Thoracic aorta (tissue), 2 donors: ENCODE measurements around the gene ADAM10. TPM values are rescaled to one million over a fixed set of nuclear protein-coding genes. Genes with fewer than 3 reads are reported as not detected.
A peak's percentile ranks its signal among the peaks of the same experiment; 100 is the strongest.

Source experiments
- ATAC-seq: fragments of 150-250 bp; one replicate; pipeline ENCODE4 v1.8.0; 2017; ENCODE audit warnings: low read depth; ENCODE audit not compliant: insufficient number of reproducible peaks, low FRiP score
- DNase-seq: peaks from one replicate; pipeline ENCODE4 v3.0.0-alpha.2; 2020; ENCODE audit warnings: low spot score
- H3K27ac ChIP-seq, 2 donors: fragments of 200-600 bp; sonication (generic); 1 replicate in 1 of 2; 2 replicates in 1 of 2; pipeline ENCODE4 v1.5.1; 2016; ENCODE audit warnings: mild to moderate bottlenecking in 2 of 2, moderate library complexity in 2 of 2
- H3K27me3 ChIP-seq: fragments of 200-600 bp; sonication (generic); replicated peaks from 2 replicates; pipeline ENCODE4 v1.6.0; 2016; ENCODE audit warnings: mild to moderate bottlenecking; ENCODE audit not compliant: insufficient read depth
- H3K36me3 ChIP-seq: fragments of 200-600 bp; sonication (generic); one replicate; pipeline ENCODE4 v1.5.1; 2016
- H3K4me1 ChIP-seq, 2 donors: fragments of 200-600 bp; sonication (generic); 1 replicate in 1 of 2; 2 replicates in 1 of 2; pipeline versions ENCODE4 v1.5.1 to v1.6.0; 2016; ENCODE audit warnings: low read depth in 2 of 2, mild to moderate bottlenecking in 1 of 2; ENCODE audit not compliant: control insufficient read depth in 1 of 2
- H3K4me3 ChIP-seq: fragments of 200-600 bp; sonication (generic); 2 replicates; pipeline ENCODE4 v1.5.1; 2016; ENCODE audit warnings: mild to moderate bottlenecking
- H3K9me3 ChIP-seq: fragments of 200-600 bp; sonication (generic); 2 replicates; pipeline ENCODE4 v1.5.1; 2016
- CTCF ChIP-seq: fragments of 200-600 bp; sonication (generic); IDR thresholded peaks from one replicate; pipeline ENCODE4 v1.5.1; 2019; ENCODE audit warnings: antibody characterized with exemption
- total RNA-seq, 2 donors: library from RNA; depleted of rRNA; stranded (reverse); fragments of >200 nt; gene quantifications; one replicate each; pipeline versions ENCODE4 v1.1.0 to v1.2.3, GENCODE V29; 2016

ADAM10 gene
- total RNA-seq, 2 donors from 2014 or later, result 41.2 to 63.1 TPM

DNA sequence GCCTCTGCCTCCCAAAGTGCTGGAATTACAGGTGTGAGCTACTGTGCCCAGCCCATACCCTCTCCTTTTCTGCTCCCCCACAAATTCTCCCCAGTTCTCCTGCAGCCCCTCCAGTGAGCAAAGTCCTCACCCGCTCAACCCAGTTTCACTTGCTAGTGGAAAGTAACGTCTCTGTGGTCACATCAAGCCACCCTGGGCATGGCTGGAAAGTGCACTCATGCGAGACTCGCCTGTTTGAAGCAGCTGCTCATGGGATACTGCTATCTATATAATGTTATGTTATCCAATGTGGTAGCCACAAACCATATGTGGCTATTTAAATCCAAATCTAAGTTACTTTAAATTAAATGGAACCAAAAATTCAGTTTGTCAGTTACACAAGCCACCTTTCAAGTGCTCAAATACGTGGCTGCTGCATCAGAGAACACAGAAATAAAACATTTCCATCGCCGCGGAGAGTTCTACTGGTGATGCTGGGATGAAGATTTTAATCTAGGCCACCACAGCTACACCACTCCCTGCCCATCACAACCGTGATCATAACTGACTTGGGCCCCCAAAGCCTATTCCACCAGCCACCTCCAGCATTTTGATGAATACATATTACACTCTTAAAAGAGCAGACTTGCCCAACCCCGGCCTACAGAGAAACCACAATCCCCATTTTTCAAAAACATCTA lies 198.3 kb downstream of the ADAM10 start:
- ATAC-seq, result no peak
- TF ChIP-seq CTCF, result no peak
- Histone ChIP-seq H3K27ac (no peak overlapping the region), H3K4me1 (peaks cover 12 to 28% of the 10 kb centered on the region in 2 donors), H3K4me3 (no peak overlapping the region), H3K36me3 (no peaks in the 10 kb centered on the region), H3K9me3 (no peaks in the 10 kb centered on the region), H3K27me3 (no peaks in the 10 kb centered on the region)
- no peak for DNase-seq

- no peak overlapping the region for H3K4me3 ChIP-seq
- no peak overlapping the region for H3K27ac ChIP-seq
- peaks cover 12 to 28% of the 10 kb centered on the region in 2 donors for H3K4me1 ChIP-seq
- TF ChIP-seq CTCF, result no peak
- ATAC-seq (no peak), DNase-seq (no peak)
- no peaks in the 10 kb centered on the region for H3K9me3 ChIP-seq
- H3K27me3 ChIP-seq, result no peaks in the 10 kb centered on the region
- H3K36me3 ChIP-seq, result no peaks in the 10 kb centered on the region
These were observed 199.8 kb downstream of the ADAM10 start for GRCh38 chr15:58549785-58550074.

DNA sequence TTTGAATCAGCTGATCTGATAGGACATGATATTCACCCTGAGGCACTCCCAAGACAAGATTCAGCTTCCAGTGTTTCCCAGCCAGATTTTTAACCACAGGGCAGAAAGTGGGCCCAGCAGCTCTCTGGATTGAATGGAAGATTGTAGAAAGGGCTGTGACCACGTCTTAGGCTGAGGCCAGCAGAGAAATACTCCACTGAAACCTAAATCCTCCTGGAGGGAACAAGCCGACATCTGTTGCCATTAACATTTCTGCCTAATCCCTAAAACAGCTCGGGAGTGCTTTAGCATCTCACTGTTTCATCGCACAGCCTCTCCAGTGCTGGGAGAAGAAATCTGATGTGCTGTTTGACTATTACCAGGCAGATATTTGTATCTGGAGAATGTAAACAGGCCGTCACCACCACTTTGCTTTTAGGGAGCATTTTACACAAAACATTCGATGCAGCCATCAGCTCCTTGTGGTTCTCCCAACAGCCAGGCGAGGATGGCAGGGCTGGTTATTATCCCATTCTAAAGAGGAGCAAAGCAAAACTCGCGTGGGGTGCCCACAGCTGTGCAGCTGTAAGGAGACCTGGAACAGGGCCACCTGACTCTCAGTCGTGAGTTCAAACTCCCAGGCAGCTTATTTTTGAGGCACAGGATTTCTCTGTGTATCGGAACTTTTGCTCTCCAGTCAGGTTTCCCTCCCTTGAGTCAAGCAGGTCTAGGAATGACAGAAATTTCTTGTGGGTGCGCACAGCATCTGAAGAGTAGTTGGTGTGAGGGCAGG lies 200.3 kb downstream of the ADAM10 start:
- Histone ChIP-seq H3K4me1 (peaks cover 12 to 28% of the 10 kb centered on the region in 2 donors), H3K27ac (no peak overlapping the region), H3K4me3 (no peak overlapping the region), H3K27me3 (no peaks in the 10 kb centered on the region), H3K9me3 (no peaks in the 10 kb centered on the region), H3K36me3 (no peaks in the 10 kb centered on the region)
- no peak for TF ChIP-seq CTCF
- no peak for DNase-seq
- ATAC-seq, result no peak

DNA sequence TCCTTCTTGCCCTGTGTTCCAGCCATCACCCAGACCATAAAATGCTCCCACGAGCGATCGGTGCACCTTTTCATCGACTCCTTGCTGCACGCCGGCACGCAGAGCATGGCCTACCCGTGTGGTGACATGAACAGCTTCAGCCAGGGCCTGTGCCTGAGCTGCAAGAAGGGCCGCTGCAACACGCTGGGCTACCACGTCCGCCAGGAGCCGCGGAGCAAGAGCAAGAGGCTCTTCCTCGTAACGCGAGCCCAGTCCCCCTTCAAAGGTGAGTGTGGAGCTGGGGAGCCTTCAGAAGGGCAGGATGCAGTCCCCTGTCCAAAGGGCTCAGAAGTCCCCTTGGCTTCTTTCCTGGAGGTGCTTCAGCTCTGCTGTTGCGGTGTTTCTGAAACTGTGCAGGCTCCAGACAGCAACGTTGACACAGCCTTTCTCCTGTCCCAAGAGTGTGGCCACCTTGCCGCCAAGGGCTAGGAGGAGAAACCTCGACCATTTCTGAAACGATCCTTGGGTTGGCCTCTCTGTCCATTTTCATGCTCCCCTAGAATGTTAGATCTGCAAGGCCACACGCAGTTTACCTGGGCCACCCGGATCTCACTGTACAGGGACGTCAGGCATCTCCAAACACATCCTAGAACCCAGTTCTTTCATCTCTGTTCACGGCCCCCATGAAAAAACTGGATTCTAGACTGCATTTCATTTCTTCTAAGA lies 201.0 kb downstream of the ADAM10 start:
- Histone ChIP-seq H3K9me3 (no peaks in the 10 kb centered on the region), H3K36me3 (no peaks in the 10 kb centered on the region), H3K4me3 (no peak overlapping the region), H3K27ac (peak overlapping the region in 1 of 2 donors; percentile 68), H3K27me3 (no peaks in the 10 kb centered on the region), H3K4me1 (peaks cover 12 to 28% of the 10 kb centered on the region in 2 donors)
- no peak for ATAC-seq
- no peak for DNase-seq
- no peak for TF ChIP-seq CTCF

DNA sequence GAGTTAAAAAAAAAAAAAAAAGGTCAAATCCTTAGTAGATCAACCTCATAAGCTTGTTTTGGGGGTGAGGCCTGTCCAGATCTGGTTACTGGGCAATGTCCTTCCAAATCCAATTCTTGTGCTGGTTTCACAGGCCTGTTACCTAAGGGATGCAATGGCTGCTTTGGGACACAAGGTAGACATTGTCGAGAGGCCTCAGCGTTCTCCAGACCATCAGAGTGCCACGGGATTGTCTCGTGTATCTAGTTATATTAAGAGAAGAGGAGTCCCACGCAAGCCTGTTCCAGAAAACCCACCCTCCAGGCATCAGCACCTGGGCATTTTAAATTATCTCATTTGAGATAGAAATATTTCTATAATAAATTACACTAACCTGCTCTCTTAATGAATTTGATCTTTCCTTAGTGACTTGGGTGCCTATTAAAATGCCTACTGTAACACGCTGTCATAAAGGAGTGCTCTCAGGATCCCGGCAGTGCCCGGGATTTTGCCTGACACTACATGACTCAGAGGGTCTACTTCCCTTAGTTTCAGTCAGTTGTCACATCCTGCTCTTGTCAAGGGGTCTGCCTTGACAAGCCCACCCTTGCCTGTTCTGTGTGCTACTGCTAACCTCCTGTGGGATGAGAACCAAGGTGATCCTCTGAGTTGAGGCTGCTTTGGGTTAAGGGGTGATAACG lies 201.7 kb downstream of the ADAM10 start:
- Histone ChIP-seq H3K36me3 (no peaks in the 10 kb centered on the region), H3K4me1 (peaks cover 12 to 28% of the 10 kb centered on the region in 2 donors), H3K9me3 (no peaks in the 10 kb centered on the region), H3K27ac (peak overlapping the region in 1 of 2 donors; percentile 68), H3K27me3 (no peaks in the 10 kb centered on the region), H3K4me3 (no peak overlapping the region)
- no peak for TF ChIP-seq CTCF
- ATAC-seq (no peak), DNase-seq (no peak)
